ENCODE measurements around the gene TRIP12.

GRCh38 chr2:229795058-229795457 lies 126.8 kb downstream of the TRIP12 start:
- no peak for TF ChIP-seq CTCF (IDR thresholded peaks at IDR 0.05)
- no peak for TF ChIP-seq POLR2A (IDR thresholded peaks at IDR 0.05)

All from Peyer's patch (tissue), 4 donors.